GM19328 (cell line): ENCODE measurements around the gene TPM4.

Experiments
- ATAC-seq: cut with Tn5 transposase; IDR thresholded peaks from one replicate; pipeline ENCODE4 v1.9.1; 2021; ENCODE audit warnings: mild to moderate bottlenecking, moderate library complexity; ENCODE audit not compliant: unreplicated experiment

The TPM4 gene

DNA sequence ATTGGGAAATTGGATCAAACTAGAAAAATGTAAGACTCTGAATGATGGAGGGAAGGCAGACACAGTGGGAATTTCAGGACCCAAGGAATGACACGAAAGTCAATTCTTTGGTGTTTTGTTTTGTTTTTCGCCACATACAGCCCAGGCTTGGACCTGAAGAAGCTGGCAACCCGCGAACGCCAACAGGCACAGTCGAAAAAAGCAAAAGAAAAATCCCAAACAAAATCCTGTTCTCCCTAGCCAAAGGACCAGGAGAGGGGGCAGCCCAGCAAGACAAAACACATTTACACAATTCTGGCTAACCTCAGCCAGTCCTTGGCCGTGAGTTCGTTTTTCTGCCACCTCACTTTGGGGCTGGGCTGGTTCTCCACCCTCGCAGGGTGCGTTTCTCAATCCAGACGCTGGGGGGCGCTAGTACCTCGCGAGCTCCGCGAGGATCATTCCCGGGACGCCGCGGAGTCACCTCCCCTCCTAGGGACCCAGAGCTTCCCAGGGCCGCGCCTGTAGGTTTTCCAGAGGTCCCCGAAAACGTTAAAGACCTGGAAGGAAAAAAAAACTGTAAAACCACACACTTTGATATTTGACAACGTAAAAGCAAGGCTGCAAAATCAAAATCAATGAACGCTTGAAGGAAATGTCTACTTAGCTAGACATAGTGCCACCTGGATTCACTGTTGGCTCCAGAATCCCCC lies 34.9 kb upstream of the TPM4 start:
- no peak for ATAC-seq

GRCh38 chr19:16041991-16042386 lies 34.3 kb upstream of the TPM4 start:
- no peak for ATAC-seq

DNA sequence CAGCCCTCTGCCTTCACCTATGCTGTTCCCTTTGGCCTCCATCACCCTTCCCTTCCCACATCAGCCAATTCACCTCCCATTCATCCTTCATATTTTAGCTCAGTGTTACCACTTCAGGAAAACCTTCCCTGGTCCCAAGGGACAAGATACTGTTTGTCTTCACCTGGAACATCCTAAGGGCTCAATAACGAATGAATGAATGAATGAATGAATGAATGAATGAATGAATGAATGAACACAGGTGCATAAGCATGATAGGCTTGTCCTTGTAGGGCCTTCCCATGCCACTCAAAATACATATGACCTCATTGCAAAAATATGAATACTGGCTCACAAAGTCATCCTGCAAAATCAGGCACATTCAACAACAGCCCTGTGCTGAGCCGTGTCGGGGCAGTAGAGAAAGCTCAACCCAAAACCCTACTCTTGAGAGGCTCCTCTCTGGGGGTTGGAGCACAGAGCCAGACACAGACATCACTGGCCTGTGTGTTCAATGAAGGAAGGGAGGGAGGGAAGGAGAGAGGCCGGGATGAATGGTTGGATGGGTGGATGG lies 33.7 kb upstream of the TPM4 start:
- ATAC-seq: no peak

DNA sequence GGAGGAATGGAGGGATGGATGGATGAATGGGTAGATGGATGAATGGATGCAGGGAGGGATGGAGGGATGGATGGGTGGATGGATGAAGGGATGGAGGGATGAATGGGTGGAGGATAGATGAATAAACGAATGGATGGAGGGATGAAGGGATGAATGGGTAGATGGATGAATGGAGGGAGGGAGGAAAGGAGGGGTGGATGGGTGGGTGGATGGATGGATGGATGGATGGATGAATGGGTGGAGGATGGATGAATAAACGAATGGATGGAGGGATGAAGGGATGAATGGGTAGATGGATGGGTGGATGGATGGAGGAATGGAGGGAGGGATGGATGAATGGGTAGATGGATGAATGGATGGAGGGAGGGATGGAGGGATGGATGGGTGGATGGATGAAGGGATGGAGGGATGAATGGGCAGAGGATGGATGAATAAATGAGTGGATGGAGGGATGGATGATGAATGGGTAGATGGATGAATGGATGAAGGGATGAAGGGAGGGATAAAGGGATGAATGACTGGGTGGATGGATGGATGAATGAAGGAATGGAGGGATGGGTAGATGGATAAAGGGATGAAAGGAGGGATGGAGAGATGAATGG lies 33.0 kb upstream of the TPM4 start:
- no peak for ATAC-seq

- no peak for ATAC-seq
Observed at GRCh38 chr19:16044746-16045145, 31.5 kb upstream of the TPM4 start.

- ATAC-seq: no peak
Observed at GRCh38 chr19:16045171-16045570, 31.1 kb upstream of the TPM4 start.

DNA sequence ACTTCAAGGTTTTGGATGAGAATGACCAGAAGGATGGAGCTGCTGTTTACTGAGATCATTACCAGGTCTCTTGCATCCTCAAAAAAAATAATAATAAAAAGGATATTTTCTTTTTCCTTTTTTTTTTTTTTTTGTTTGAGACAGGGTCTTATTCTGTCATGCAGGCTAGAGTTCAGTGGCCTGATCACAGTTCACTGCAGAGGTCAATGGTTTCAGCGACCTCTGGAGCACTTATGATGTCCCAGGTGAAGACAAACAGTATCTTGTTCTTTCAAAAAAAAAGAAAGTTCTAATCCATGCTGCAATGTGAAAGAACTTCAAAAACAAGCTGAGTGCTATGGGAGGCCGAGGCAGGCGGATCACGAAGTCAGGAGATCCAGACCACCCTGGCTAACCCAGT lies 30.4 kb upstream of the TPM4 start:
- no peak for ATAC-seq

- ATAC-seq: no peak
Observed at GRCh38 chr19:16048583-16048982, 27.7 kb upstream of the TPM4 start.

- no peak for ATAC-seq
Observed at GRCh38 chr19:16051254-16052025, 24.9 kb upstream of the TPM4 start.

- no peak for ATAC-seq
Observed at GRCh38 chr19:16052353-16052752, 23.9 kb upstream of the TPM4 start.

DNA sequence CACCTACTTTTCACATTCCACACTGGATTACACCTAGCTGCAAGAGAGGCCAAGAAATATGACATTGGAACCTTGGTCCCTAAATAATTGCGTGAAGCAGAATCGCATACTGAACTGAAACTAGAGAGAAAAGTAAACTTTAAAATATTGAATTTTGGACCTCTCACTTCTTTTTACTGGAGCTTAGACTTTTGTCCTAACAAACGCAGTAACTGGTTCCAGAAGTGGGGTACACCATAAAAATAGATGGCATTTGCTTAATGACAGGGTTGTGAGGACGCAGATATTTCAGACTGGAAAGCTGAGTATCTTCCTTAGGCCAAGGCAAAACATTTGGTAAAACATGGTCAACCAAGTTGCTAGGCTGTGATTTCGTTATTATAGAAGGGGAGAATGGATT lies 19.2 kb upstream of the TPM4 start:
- no peak for ATAC-seq

DNA sequence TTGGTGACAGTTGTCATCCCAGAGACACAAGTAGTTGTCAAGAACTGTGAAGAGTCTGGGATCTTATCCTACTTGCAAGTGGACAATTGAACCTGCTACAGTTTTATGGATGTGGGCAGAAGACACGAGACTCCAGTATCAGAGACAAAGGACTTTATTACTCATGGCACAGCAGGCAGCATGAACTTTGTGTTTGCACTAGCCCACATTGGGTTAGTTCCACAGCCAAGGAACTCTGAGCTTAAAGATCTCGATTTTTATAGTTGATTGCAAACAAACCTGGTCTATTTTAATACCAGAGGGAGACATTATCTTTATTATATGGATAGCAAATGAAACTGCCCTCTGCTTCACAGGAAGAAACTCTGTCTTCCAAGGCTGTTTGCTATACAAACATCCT lies 16.0 kb upstream of the TPM4 start:
- no peak for ATAC-seq

- ATAC-seq: no peak
Observed at GRCh38 chr19:16061943-16062342, 14.4 kb upstream of the TPM4 start.

GRCh38 chr19:16062789-16063188 lies 13.5 kb upstream of the TPM4 start:
- ATAC-seq: no peak

DNA sequence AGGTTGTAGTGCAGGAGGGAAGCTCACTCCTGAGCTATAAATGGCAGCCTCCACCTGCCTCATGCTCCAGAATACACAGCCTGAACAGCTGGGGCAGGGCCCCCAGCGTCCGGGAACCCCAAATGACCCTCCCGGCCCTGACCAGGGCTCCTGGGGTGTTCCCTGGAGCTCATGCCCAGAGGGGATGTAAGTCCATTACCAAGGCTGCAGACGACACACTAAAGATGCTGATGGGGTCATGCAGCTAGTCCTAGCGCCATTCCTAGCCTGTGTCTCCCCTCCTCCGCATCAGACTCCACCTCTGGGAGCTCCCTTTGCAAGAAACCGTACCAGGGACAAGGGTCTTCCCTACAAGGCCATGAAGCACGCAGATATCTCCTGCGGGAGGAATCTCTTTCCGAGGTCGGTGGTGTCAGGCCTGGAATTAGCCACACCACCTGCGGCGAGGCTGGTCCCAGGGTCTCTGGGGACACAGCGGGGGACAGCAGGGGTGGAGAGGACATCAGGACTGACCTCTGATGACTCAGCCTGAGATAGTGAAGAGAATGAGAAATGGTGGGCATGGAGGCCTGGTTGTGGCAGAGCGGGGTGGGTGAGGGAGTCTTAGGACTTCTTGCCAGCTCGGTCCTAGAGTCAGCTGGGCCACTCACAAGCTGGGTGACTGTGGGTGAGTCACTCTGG lies 11.9 kb upstream of the TPM4 start:
- ATAC-seq: no peak

DNA sequence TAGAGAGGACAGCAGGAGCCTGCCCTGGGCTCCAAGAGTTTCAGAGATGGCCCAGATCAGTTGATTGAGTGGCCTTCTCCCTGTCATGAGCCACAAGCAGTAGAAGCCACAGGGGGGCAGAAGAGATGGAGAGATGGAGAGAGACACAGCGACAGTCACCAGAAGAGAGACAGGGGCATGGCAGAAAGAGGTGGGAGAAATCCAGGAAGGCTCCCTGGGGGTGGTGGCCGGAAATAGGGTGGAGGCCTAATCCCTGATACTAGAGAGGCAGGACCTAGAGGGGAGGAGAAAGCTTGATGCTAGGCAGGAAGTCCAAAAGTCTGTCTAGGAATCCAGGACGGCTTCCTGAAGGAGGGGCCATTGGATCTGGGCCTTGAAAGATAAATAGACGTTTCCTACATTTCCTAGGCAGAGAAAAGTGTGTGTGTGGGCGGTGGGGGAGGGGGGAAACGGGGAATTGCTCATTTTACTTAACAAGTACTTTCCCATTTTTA lies 9.6 kb upstream of the TPM4 start:
- ATAC-seq: no peak

DNA sequence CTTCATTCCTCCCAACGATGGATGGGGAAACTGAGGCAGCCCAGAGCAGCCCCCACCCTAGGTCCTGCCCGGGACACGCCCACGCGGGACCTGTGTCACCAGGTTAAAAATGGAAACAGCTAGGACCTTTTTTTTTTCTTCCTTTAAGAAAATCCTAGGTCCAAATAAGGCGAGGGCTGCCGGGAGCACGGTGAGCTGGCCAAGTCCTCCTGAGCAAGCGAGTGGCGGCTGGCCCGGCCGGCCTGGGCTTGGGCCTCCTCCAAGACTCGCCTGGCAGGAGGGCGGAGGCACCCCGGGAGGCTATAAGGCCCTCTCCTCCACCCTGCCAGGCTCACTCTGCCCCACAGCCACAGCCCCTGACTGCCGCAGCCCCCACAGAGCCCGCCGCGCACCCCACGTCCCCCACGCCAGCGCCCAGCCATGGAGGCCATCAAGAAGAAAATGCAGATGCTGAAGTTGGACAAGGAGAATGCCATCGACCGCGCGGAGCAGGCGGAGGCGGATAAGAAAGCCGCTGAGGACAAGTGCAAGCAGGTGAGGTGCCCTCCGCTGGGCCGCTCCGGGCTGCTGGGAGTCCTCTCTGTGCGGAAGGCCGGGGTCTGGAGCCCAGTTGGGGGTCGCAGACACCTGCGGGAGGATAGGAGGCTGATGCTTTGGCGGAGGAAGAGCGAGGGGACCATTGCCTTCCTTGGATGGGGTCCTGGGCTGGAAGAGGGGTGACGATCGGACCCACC lies 8.9 kb upstream of the TPM4 start:
- no peak for ATAC-seq

DNA sequence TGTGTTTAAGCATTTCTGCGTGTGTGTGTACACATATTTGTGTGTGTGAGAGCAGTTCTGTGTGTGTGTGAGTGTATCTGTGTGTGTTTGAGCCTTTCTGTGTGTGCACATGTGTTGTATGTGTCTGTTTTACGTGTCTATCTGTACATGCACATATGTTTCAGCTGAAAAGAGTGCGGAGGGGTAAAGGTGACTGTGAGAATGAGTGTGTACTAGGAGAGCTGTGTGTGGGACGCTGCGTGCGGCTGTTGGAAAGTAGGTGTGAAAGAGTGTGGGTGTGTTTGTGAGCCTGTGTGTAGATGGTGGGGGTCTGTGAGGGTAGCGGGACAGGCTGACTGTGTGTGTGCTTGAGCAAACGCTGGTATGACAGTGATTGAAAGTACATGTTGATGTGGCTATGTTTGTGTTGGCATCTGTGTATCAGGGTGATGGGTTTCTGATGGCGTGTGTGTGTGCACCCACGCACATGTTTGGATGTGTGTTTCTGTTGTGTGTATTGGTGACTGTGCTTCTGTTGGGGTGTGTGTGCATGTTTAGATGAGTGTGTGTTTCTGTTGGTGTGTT lies 7.5 kb upstream of the TPM4 start:
- no peak for ATAC-seq

GRCh38 chr19:16069813-16070365 lies 6.4 kb upstream of the TPM4 start:
- ATAC-seq: no peak
